DOHH2 (cell line): ENCODE data around the gene UROC1.

ENCODE experiments used
- H3F3A ChIP-seq: fragments of 200-600 bp; sonication (generic), shearing (Covaris generic); 2 replicates; pipeline ENCODE4 v1.6.0; 2016; ENCODE audit warnings: antibody characterized with exemption, mild to moderate bottlenecking; ENCODE audit not compliant: control insufficient read depth, insufficient read depth
- H3K27ac ChIP-seq: fragments of 200-600 bp; sonication (generic); 2 replicates; pipeline ENCODE4 v1.5.1; 2014; ENCODE audit warnings: low read depth, mild to moderate bottlenecking, low read length, moderate library complexity
- H3K27me3 ChIP-seq: fragments of 200-600 bp; sonication (generic); 2 replicates; pipeline ENCODE4 v1.6.1; 2014; ENCODE audit warnings: mild to moderate bottlenecking, low read length, mixed read lengths; ENCODE audit not compliant: control insufficient read depth
- H3K36me3 ChIP-seq: fragments of 200-600 bp; sonication (generic); 2 replicates; pipeline ENCODE4 v1.6.1; 2014; ENCODE audit warnings: mild to moderate bottlenecking, low read length, moderate library complexity, mixed read lengths; ENCODE audit not compliant: control insufficient read depth
- H3K4me1 ChIP-seq: fragments of 200-600 bp; sonication (generic); 2 replicates; pipeline ENCODE4 v1.6.1; 2014; ENCODE audit warnings: mild to moderate bottlenecking, low read length, mixed read lengths; ENCODE audit not compliant: control insufficient read depth
- H3K4me2 ChIP-seq: fragments of 200-600 bp; sonication (generic); 2 replicates; pipeline ENCODE4 v1.6.0; 2014; ENCODE audit warnings: mild to moderate bottlenecking, low read length, moderate library complexity
- H3K4me3 ChIP-seq: fragments of 200-600 bp; sonication (generic); 2 replicates; pipeline ENCODE4 v1.5.1; 2014; ENCODE audit warnings: mild to moderate bottlenecking, low read length, mixed read lengths
- H3K79me2 ChIP-seq: fragments of 200-600 bp; sonication (generic); 2 replicates; pipeline ENCODE4 v1.6.1; 2014; ENCODE audit warnings: mild to moderate bottlenecking, low read length, mixed read lengths; ENCODE audit not compliant: control insufficient read depth
- H3K9me2 ChIP-seq: fragments of 200-600 bp; sonication (generic); replicated peaks from 2 replicates; pipeline ENCODE4 v1.6.1; 2014; ENCODE audit warnings: mild to moderate bottlenecking, low read length, mixed read lengths; ENCODE audit not compliant: control insufficient read depth
- H3K9me3 ChIP-seq: fragments of 200-600 bp; sonication (generic); 2 replicates; pipeline ENCODE4 v1.6.1; 2014; ENCODE audit warnings: antibody characterized with exemption, low read length, mixed read lengths; ENCODE audit not compliant: control insufficient read depth, insufficient read depth
- H4K20me1 ChIP-seq: fragments of 200-600 bp; sonication (generic); 2 replicates; pipeline ENCODE4 v1.6.0; 2014; ENCODE audit warnings: low read depth, mild to moderate bottlenecking, antibody characterized with exemption, low read length, moderate library complexity; ENCODE audit not compliant: control insufficient read depth, insufficient read depth
- CTCF ChIP-seq: fragments of 200-600 bp; sonication (generic); IDR thresholded peaks from one replicate; pipeline ENCODE4 v1.5.1; 2014; ENCODE audit warnings: antibody characterized with exemption, mild to moderate bottlenecking, low read depth, low read length; ENCODE audit not compliant: poor library complexity, severe bottlenecking
- EZH2phosphoT487 ChIP-seq: fragments of 200-600 bp; sonication (generic); IDR thresholded peaks from 2 replicates; pipeline ENCODE4 v1.6.1; 2017; ENCODE audit warnings: borderline replicate concordance, mild to moderate bottlenecking, antibody characterized with exemption, low read length, moderate library complexity, mixed read lengths

UROC1 gene

GRCh38 chr3:126511291-126511690 lies 6.3 kb downstream of the UROC1 start:
- TF ChIP-seq EZH2phosphoT487 (no peak), CTCF (no peak)
- Histone ChIP-seq H3K79me2 (no peaks in the 10 kb centered on the region), H4K20me1 (no peaks in the 10 kb centered on the region), H3K4me2 (no peak overlapping the region), H3K4me1 (no peaks in the 10 kb centered on the region), H3K4me3 (no peak overlapping the region), H3K9me3 (no peaks in the 10 kb centered on the region), H3K9me2 (no peaks in the 10 kb centered on the region), H3K27me3 (no peaks in the 10 kb centered on the region), H3F3A (no peaks in the 10 kb centered on the region), H3K27ac (no peak overlapping the region), H3K36me3 (no peaks in the 10 kb centered on the region)

GRCh38 chr3:126510308-126510910 lies 7.2 kb downstream of the UROC1 start:
- H3K27ac ChIP-seq: no peak overlapping the region
- no peaks in the 10 kb centered on the region for H3K9me2 ChIP-seq
- TF ChIP-seq CTCF (no peak), EZH2phosphoT487 (no peak)
- no peaks in the 10 kb centered on the region for H3K27me3 ChIP-seq
- no peaks in the 10 kb centered on the region for H3K4me1 ChIP-seq
- H3K4me2 ChIP-seq: no peak overlapping the region
- H4K20me1 ChIP-seq: no peaks in the 10 kb centered on the region
- no peaks in the 10 kb centered on the region for H3F3A ChIP-seq
- no peak overlapping the region for H3K4me3 ChIP-seq
- H3K79me2 ChIP-seq: no peaks in the 10 kb centered on the region
- no peaks in the 10 kb centered on the region for H3K36me3 ChIP-seq
- no peaks in the 10 kb centered on the region for H3K9me3 ChIP-seq

GRCh38 chr3:126509597-126510307 lies 7.8 kb downstream of the UROC1 start:
- Histone ChIP-seq H3F3A (no peaks in the 10 kb centered on the region), H3K27me3 (no peaks in the 10 kb centered on the region), H3K4me2 (no peak overlapping the region), H3K9me2 (no peaks in the 10 kb centered on the region), H3K36me3 (no peaks in the 10 kb centered on the region), H3K79me2 (no peaks in the 10 kb centered on the region), H3K9me3 (no peaks in the 10 kb centered on the region), H3K27ac (no peak overlapping the region), H3K4me3 (no peak overlapping the region), H4K20me1 (no peaks in the 10 kb centered on the region), H3K4me1 (no peaks in the 10 kb centered on the region)
- TF ChIP-seq CTCF: no peak
- no peak for TF ChIP-seq EZH2phosphoT487
